ENCODE results near the gene PRCC. TPM values are rescaled to one million over a fixed set of nuclear protein-coding genes. Genes with fewer than 3 reads are reported as not detected.

Gene PRCC
- total RNA-seq, 1 donor from 2014 or later: 93.2 TPM

DNA sequence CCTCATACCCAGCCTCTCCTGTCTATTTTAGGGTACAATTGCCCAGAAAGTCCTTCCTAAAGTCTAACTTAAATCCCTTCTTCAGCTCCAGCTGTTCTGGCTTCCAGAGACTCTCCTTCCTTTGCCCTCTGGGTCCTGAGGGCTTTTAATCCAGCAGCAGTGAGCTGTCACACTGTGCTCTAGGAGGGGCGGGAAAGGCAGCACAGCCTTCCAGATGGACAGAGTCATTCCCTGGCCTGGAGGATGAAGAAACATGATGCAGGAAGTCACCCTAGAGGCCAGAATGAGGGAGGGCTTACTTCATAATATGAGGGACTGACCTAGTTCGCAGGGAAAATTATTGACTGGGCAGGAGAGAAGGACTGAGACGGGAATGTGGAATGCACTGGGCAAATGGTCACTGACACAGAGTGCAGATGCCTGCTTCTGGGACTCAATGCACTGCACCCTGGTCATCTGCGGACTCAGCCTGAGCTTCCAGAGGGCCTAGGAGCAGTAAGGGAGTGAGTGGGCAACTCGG, 48.0 kb downstream of the PRCC start:
- no peaks in the 10 kb centered on the region for H3K36me3 Mint-ChIP-seq (ENCODE audit: insufficient read depth)
- H3K4me1 Mint-ChIP-seq (ENCODE audit: low read depth): peaks cover 4% of the 10 kb centered on the region
- TF ChIP-seq, protein P1, sequence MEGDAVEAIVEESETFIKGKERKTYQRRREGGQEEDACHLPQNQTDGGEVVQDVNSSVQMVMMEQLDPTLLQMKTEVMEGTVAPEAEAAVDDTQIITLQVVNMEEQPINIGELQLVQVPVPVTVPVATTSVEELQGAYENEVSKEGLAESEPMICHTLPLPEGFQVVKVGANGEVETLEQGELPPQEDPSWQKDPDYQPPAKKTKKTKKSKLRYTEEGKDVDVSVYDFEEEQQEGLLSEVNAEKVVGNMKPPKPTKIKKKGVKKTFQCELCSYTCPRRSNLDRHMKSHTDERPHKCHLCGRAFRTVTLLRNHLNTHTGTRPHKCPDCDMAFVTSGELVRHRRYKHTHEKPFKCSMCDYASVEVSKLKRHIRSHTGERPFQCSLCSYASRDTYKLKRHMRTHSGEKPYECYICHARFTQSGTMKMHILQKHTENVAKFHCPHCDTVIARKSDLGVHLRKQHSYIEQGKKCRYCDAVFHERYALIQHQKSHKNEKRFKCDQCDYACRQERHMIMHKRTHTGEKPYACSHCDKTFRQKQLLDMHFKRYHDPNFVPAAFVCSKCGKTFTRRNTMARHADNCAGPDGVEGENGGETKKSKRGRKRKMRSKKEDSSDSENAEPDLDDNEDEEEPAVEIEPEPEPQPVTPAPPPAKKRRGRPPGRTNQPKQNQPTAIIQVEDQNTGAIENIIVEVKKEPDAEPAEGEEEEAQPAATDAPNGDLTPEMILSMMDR (IDR thresholded peaks at IDR 0.05; ENCODE audit: unreplicated experiment): no peak
- no peaks in the 10 kb centered on the region for H3K9me3 Mint-ChIP-seq (ENCODE audit: low read depth)
- H3K27me3 Mint-ChIP-seq: peaks cover 65% of the 10 kb centered on the region
- no peak for DNase-seq (ENCODE audit: low spot score, unreplicated experiment)
- H3K4me3 Mint-ChIP-seq (ENCODE audit: low read depth): peak overlapping the region; percentile 7
- H3K27ac Mint-ChIP-seq: no peak overlapping the region

DNA sequence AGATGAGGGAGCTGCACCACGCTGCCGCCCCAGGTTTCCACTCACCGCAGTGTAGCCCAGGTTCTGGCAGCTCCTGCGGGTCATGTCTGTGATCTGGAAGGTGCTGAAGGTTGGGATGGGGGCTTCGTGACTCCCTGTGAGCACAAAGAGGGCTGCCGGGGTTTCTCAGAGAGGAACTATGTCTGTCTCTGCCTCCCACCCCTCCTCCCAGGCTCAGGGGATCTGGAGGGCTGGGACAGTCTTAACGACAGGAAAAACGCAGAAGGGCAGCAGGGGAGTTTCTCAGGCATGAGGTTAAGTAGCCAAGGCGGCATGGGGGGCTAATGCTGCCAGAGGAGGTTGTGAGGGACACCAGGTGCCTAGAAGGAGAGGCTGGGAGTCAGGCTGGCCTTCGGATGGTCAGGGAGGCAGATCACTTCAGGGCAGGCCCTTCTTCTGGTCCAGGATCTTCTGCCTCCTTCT, 48.7 kb downstream of the PRCC start:
- H3K9me3 Mint-ChIP-seq (ENCODE audit: low read depth): peaks cover 6% of the 10 kb centered on the region
- H3K27me3 Mint-ChIP-seq: peaks cover 69% of the 10 kb centered on the region
- DNase-seq (ENCODE audit: low spot score, unreplicated experiment): no peak
- H3K36me3 Mint-ChIP-seq (ENCODE audit: insufficient read depth): no peaks in the 10 kb centered on the region
- TF ChIP-seq, protein P1 (IDR thresholded peaks at IDR 0.05; ENCODE audit: unreplicated experiment): no peak
- no peak overlapping the region for H3K4me3 Mint-ChIP-seq (ENCODE audit: low read depth)
- no peak overlapping the region for H3K27ac Mint-ChIP-seq
- H3K4me1 Mint-ChIP-seq (ENCODE audit: low read depth): peaks cover 4% of the 10 kb centered on the region

DNA sequence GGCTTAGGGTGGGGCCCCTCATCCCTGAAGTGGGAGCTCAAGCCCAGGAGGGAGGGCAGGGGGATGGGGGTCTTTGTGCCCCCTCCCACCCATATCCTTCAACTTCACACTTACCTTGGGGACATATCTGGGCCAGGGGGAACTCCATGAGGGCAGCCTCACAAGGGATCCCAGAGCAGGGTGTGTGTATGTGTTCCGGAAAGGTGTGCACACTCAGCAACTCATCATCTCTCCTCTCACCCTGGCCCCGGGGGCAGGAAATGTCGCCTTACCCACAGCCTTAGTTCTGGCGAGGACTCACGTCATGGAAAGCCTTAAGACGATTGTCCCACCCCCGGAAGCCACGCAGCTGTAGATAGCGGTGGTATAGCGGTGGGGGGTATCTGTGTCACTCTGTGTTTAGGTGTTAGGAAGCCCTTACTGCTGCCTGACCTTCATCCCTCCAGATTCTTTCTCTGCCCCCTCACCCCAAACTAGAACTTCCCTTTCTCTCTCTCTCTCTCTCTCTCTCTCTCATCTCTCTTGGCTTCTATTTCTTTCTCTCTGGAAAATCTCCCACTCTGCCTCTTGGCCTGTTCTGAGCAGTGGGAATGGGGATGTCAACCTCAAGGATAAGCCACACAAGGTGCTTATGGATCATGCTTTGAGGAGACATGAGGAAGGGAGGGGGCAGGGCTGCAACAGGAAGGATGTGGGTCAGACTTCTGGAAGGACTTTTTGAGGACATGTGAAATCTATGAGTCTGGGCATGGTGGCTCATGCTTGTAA, 49.4 kb downstream of the PRCC start, which contains the start of gene SH2D2A:
TSS of gene SH2D2A (minus strand) at position 288 of the 768 bp plus-strand sequence. CDS start at position 148, 140 bp downstream.
- Mint-ChIP-seq H3K27me3 (peaks cover 67% of the 10 kb centered on the region), H3K27ac (no peak within 1 kb of the TSS), H3K9me3 (ENCODE audit: low read depth) (peaks cover 8% of the 10 kb centered on the region), H3K4me3 (ENCODE audit: low read depth) (no peak within 1 kb of the TSS), H3K36me3 (ENCODE audit: insufficient read depth) (no peaks in the 10 kb centered on the region), H3K4me1 (ENCODE audit: low read depth) (peaks cover 4% of the 10 kb centered on the region)
- TF ChIP-seq, protein P1 (IDR thresholded peaks at IDR 0.05; ENCODE audit: unreplicated experiment): no peak
- no peak for DNase-seq (ENCODE audit: low spot score, unreplicated experiment)

- Mint-ChIP-seq H3K9me3 (ENCODE audit: low read depth) (peaks cover 8% of the 10 kb centered on the region), H3K4me1 (ENCODE audit: low read depth) (no peaks in the 10 kb centered on the region), H3K36me3 (ENCODE audit: insufficient read depth) (no peaks in the 10 kb centered on the region), H3K27ac (no peak overlapping the region), H3K27me3 (peaks cover 49% of the 10 kb centered on the region), H3K4me3 (ENCODE audit: low read depth) (no peak overlapping the region)
- TF ChIP-seq, protein P1 (IDR thresholded peaks at IDR 0.05; ENCODE audit: unreplicated experiment): no peak
- no peak for DNase-seq (ENCODE audit: low spot score, unreplicated experiment)
These were observed 54.5 kb downstream of the PRCC start for GRCh38 chr1:156821801-156822200.

DNA sequence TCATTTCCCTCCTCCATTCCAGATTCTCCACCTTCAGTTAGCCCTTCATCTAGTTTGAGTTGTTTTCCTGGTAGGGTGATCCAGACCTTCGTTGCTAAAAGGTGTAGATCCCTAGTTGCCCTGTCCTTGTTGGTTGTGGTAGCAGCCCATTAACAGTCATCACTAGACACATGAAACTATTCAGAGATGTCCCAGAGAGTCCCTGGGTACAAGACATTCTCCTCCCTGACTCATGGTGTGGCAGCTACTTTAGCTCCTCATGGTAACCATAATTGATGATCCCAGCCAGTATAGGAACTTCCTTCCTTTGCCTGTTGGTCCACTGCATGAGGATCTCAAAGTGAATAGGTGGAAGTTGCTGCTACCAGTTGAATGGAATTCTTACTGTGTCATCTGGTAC, 55.3 kb downstream of the PRCC start:
- Mint-ChIP-seq H3K4me1 (ENCODE audit: low read depth) (no peaks in the 10 kb centered on the region), H3K36me3 (ENCODE audit: insufficient read depth) (no peaks in the 10 kb centered on the region), H3K27me3 (peaks cover 45% of the 10 kb centered on the region), H3K27ac (no peak overlapping the region), H3K4me3 (ENCODE audit: low read depth) (no peak overlapping the region), H3K9me3 (ENCODE audit: low read depth) (peaks cover 8% of the 10 kb centered on the region)
- no peak for DNase-seq (ENCODE audit: low spot score, unreplicated experiment)
- TF ChIP-seq, protein P1 (IDR thresholded peaks at IDR 0.05; ENCODE audit: unreplicated experiment): no peak
